Ovary (tissue), 3 donors: ENCODE data around the gene JUND.

Experiments used
- EP300 ChIP-seq: sonication (generic); formaldehyde crosslinking; IDR thresholded peaks from one replicate; pipeline ENCODE4 v1.6.1; 2017; ENCODE audit warnings: antibody characterized with exemption
- POLR2A ChIP-seq: fragments of 450-650 bp; IDR thresholded peaks from one replicate; pipeline ENCODE4 v1.6.1; 2017; ENCODE audit warnings: antibody characterized with exemption, mild to moderate bottlenecking, moderate library complexity
- TF ChIP-seq, protein P1 (sequence below), 3 donors: fragments of 450-650 bp in 2 of 3; fragments of 200-600 bp in 1 of 3; IDR thresholded peaks; one replicate each; pipeline versions ENCODE4 v1.5.1 to v1.8.0; 2016 to 2022; ENCODE audit warnings: antibody characterized with exemption in 3 of 3, mild to moderate bottlenecking in 1 of 3
- donor health status: DM: no; HTN: no; CAD: no.

DNA sequence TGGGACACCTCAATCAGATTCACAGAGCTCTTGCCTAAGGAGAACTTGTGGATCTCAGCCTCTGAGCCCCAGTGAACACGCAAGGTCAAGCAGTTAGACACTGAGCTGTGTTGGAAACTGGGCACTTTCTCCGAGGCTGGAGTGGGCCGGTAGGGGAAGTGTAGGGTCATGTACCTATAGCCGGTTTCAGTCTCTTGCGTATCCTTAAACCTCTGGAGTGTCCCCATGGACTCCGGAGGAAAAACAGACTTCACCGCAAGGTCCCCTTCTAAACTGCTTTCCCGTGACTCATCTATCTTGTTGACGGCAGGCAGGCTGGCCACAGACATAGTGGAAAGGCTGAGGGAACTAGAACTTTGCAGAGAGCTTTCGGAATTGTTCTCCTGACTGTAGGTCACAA lies 18.5 kb downstream of the JUND start:
- TF ChIP-seq, protein P1, sequence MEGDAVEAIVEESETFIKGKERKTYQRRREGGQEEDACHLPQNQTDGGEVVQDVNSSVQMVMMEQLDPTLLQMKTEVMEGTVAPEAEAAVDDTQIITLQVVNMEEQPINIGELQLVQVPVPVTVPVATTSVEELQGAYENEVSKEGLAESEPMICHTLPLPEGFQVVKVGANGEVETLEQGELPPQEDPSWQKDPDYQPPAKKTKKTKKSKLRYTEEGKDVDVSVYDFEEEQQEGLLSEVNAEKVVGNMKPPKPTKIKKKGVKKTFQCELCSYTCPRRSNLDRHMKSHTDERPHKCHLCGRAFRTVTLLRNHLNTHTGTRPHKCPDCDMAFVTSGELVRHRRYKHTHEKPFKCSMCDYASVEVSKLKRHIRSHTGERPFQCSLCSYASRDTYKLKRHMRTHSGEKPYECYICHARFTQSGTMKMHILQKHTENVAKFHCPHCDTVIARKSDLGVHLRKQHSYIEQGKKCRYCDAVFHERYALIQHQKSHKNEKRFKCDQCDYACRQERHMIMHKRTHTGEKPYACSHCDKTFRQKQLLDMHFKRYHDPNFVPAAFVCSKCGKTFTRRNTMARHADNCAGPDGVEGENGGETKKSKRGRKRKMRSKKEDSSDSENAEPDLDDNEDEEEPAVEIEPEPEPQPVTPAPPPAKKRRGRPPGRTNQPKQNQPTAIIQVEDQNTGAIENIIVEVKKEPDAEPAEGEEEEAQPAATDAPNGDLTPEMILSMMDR (IDR thresholded peaks at IDR 0.05) = no peak
- TF ChIP-seq POLR2A (no peak), EP300 (no peak)
